Parathyroid adenoma (tissue), 2 donors: Measurements from ENCODE around the gene ATXN7.

Experiments used
- H2AFZ ChIP-seq: fragments of 300-600 bp; sonication (generic); one replicate; pipeline ENCODE4 v1.7.0; 2017; ENCODE audit warnings: antibody characterized with exemption, mild to moderate bottlenecking
- H3K27ac ChIP-seq: fragments of 300-600 bp; sonication (generic); one replicate; pipeline ENCODE4 v1.7.0; 2017
- H3K27me3 ChIP-seq: fragments of 300-600 bp; sonication (generic); one replicate; pipeline ENCODE4 v1.7.0; 2017; ENCODE audit warnings: low read length; ENCODE audit not compliant: control insufficient read depth, insufficient read depth
- H3K36me3 ChIP-seq: fragments of 300-600 bp; sonication (generic); one replicate; pipeline ENCODE4 v1.7.0; 2017; ENCODE audit warnings: low read length; ENCODE audit not compliant: control insufficient read depth, insufficient read depth
- H3K4me1 ChIP-seq: fragments of 300-600 bp; sonication (generic); one replicate; pipeline ENCODE4 v1.7.0; 2017; ENCODE audit warnings: control low read depth
- H3K4me2 ChIP-seq: fragments of 300-600 bp; sonication (generic); one replicate; pipeline ENCODE4 v1.7.0; 2017; ENCODE audit warnings: low read length
- H3K4me3 ChIP-seq: fragments of 300-600 bp; sonication (generic); one replicate; pipeline ENCODE4 v1.7.0; 2017; ENCODE audit warnings: low read depth, low read length
- H3K79me2 ChIP-seq: fragments of 300-600 bp; sonication (generic); one replicate; pipeline ENCODE4 v1.7.0; 2017; ENCODE audit warnings: control low read depth
- H3K9ac ChIP-seq: fragments of 300-600 bp; sonication (generic); one replicate; pipeline ENCODE4 v1.7.0; 2017; ENCODE audit warnings: mild to moderate bottlenecking
- H3K9me3 ChIP-seq: fragments of 300-600 bp; sonication (generic); one replicate; pipeline ENCODE4 v1.7.0; 2017; ENCODE audit warnings: low read length; ENCODE audit not compliant: control insufficient read depth
- TF ChIP-seq, protein P1 (sequence below): fragments of 300-600 bp; sonication (generic); IDR thresholded peaks from one replicate; pipeline ENCODE4 v1.7.0; 2017; ENCODE audit warnings: antibody characterized with exemption, mild to moderate bottlenecking
- donor health status: primary hyperparathyroidism.

Gene ATXN7

DNA sequence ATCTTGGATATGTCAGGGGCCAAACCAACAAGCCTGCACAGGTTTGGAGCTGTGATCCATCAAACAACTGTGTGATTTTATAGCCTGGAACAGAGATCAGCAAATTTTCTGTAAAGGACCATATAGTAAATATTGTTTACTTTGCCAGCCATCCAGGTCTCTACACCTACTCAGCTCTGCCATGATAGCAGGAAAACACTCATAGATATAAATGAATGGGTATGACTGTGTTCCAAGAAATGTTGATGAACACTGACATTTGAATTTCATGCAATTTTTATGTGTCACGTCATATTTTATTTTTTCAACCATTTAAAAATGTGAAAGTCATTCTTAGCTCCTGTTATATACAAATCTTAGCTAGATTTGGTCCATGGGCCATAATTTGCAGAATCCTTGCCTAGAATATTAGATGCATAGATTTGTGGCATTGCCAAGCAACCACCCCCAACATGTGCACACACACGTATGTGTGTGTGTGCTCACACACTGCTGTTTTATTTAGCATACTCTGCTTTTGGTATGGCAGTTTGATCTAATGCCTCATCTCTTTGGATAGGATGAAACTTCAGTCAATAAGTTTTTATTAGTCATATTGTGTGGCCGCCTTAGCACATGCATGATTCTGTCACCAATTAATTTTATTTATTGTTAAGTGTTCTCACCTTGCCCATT, 6.4 kb downstream of the ATXN7 start:
- TF ChIP-seq, protein P1, sequence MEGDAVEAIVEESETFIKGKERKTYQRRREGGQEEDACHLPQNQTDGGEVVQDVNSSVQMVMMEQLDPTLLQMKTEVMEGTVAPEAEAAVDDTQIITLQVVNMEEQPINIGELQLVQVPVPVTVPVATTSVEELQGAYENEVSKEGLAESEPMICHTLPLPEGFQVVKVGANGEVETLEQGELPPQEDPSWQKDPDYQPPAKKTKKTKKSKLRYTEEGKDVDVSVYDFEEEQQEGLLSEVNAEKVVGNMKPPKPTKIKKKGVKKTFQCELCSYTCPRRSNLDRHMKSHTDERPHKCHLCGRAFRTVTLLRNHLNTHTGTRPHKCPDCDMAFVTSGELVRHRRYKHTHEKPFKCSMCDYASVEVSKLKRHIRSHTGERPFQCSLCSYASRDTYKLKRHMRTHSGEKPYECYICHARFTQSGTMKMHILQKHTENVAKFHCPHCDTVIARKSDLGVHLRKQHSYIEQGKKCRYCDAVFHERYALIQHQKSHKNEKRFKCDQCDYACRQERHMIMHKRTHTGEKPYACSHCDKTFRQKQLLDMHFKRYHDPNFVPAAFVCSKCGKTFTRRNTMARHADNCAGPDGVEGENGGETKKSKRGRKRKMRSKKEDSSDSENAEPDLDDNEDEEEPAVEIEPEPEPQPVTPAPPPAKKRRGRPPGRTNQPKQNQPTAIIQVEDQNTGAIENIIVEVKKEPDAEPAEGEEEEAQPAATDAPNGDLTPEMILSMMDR, result no peak
- no peak overlapping the region for H3K4me3 ChIP-seq
- H3K36me3 ChIP-seq, result no peaks in the 10 kb centered on the region
- H3K9ac ChIP-seq, result no peak overlapping the region
- H2AFZ ChIP-seq, result no peak overlapping the region
- H3K4me2 ChIP-seq, result peak overlapping the region; percentile 14
- no peak overlapping the region for H3K27ac ChIP-seq
- peaks cover 14% of the 10 kb centered on the region for H3K79me2 ChIP-seq
- H3K9me3 ChIP-seq, result no peaks in the 10 kb centered on the region
- peaks cover 18% of the 10 kb centered on the region for H3K4me1 ChIP-seq
- H3K27me3 ChIP-seq, result no peaks in the 10 kb centered on the region

DNA sequence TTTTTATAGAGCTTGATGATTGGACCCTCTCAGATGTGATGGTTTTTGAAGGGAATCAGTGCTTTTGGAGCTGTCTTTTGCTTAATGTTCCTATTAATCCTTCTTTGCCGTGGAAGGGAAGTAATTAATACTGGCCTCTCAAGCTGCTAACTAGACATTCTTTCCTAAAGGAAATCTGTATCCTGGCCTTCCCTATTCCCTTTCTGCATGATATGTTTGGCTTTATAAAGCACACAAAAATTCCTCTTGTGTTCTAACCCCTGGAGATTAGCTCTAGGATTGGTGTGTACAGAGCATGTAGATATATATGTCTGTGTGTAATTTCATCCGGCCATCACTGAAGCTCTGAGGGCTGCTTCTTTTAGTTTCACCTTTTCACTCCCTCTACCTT, 6.9 kb downstream of the ATXN7 start:
- H3K4me1 ChIP-seq, result peaks cover 18% of the 10 kb centered on the region
- H3K4me3 ChIP-seq, result peak overlapping the region; percentile 13
- no peaks in the 10 kb centered on the region for H3K27me3 ChIP-seq
- no peaks in the 10 kb centered on the region for H3K9me3 ChIP-seq
- no peak overlapping the region for H3K9ac ChIP-seq
- H3K27ac ChIP-seq, result no peak overlapping the region
- H3K4me2 ChIP-seq, result peak overlapping the region; percentile 14
- H2AFZ ChIP-seq, result no peak overlapping the region
- TF ChIP-seq, protein P1, result no peak
- no peaks in the 10 kb centered on the region for H3K36me3 ChIP-seq
- H3K79me2 ChIP-seq, result peaks cover 15% of the 10 kb centered on the region

- TF ChIP-seq, protein P1, result no peak
- H3K36me3 ChIP-seq, result no peaks in the 10 kb centered on the region
- H3K4me1 ChIP-seq, result peaks cover 19% of the 10 kb centered on the region
- no peak overlapping the region for H3K9ac ChIP-seq
- no peak overlapping the region for H3K27ac ChIP-seq
- H2AFZ ChIP-seq, result no peak overlapping the region
- H3K9me3 ChIP-seq, result no peaks in the 10 kb centered on the region
- H3K4me2 ChIP-seq, result no peak overlapping the region
- no peak overlapping the region for H3K4me3 ChIP-seq
- H3K27me3 ChIP-seq, result no peaks in the 10 kb centered on the region
- H3K79me2 ChIP-seq, result peaks cover 18% of the 10 kb centered on the region
Measured at GRCh38 chr3:63872135-63872924, 8.7 kb downstream of the ATXN7 start.

GRCh38 chr3:63874769-63875168, 11.1 kb downstream of the ATXN7 start:
- no peak overlapping the region for H3K27ac ChIP-seq
- H3K4me3 ChIP-seq, result no peak overlapping the region
- no peaks in the 10 kb centered on the region for H3K27me3 ChIP-seq
- no peak overlapping the region for H3K9ac ChIP-seq
- no peak overlapping the region for H2AFZ ChIP-seq
- H3K36me3 ChIP-seq, result no peaks in the 10 kb centered on the region
- H3K79me2 ChIP-seq, result peaks cover 25% of the 10 kb centered on the region
- H3K4me1 ChIP-seq, result peaks cover 31% of the 10 kb centered on the region
- TF ChIP-seq, protein P1, result no peak
- no peak overlapping the region for H3K4me2 ChIP-seq
- H3K9me3 ChIP-seq, result no peaks in the 10 kb centered on the region
